A673 (cell line): ENCODE data around the gene MDGA2. TPM values are rescaled to one million over a fixed set of nuclear protein-coding genes. Genes with fewer than 3 reads are reported as not detected.
A peak's percentile ranks its signal among the peaks of the same experiment; 100 is the strongest.

Experiments used
- BruUV-seq: library from RNA; stranded (reverse); fragments of 400-500 nt; replicated peaks from 2 replicates; lab custom pipeline; 2021; lab: Mats Ljungman, UMichigan
- CTCF ChIA-PET: fragments of 300-600 bp; sonication (Branson Sonifier 250); formaldehyde crosslinking; loops from one replicate; lab custom pipeline; 2022; ENCODE audit warnings: antibody characterized with exemption; lab: Charles Lee
- POLR2A ChIA-PET: fragments of 300-600 bp; sonication (Branson Sonifier 250); formaldehyde crosslinking; loops from one replicate; lab custom pipeline; 2022; ENCODE audit warnings: antibody characterized with exemption; ENCODE audit not compliant: low non-redundant PET; lab: Charles Lee
- DNase-seq: peaks from one replicate; pipeline ENCODE4 v3.0.0-alpha.2; 2015; ENCODE audit warnings: low spot score
- H3K27ac ChIP-seq: fragments of 200-600 bp; sonication (generic); 2 replicates; pipeline ENCODE4 v1.5.1; 2016; ENCODE audit warnings: mixed run types, low read depth, mild to moderate bottlenecking, mixed read lengths, antibody characterized with exemption, low read length; ENCODE audit not compliant: poor library complexity, severe bottlenecking
- H3K27me3 ChIP-seq: fragments of 200-600 bp; sonication (generic); replicated peaks from 2 replicates; pipeline ENCODE4 v1.6.1; 2017; ENCODE audit warnings: mixed run types, low read depth, mild to moderate bottlenecking, mixed read lengths, antibody characterized with exemption, low read length; ENCODE audit not compliant: insufficient read depth, poor library complexity
- H3K36me3 ChIP-seq: fragments of 200-600 bp; sonication (generic); 2 replicates; pipeline ENCODE4 v1.6.1; 2016; ENCODE audit warnings: mixed run types, mild to moderate bottlenecking, mixed read lengths, antibody characterized with exemption, low read length; ENCODE audit not compliant: insufficient read depth, poor library complexity, severe bottlenecking
- H3K4me1 ChIP-seq: fragments of 200-600 bp; sonication (generic); 2 replicates; pipeline ENCODE4 v1.6.1; 2017; ENCODE audit warnings: mixed run types, mild to moderate bottlenecking, mixed read lengths, antibody characterized with exemption, low read length; ENCODE audit not compliant: insufficient read depth, poor library complexity, severe bottlenecking
- H3K4me3 ChIP-seq: fragments of 200-600 bp; sonication (generic); 2 replicates; pipeline ENCODE4 v1.5.1; 2016; ENCODE audit warnings: low read depth, mixed run types, mild to moderate bottlenecking, mixed read lengths, low read length; ENCODE audit not compliant: poor library complexity, severe bottlenecking
- H3K9me3 ChIP-seq: fragments of 200-600 bp; sonication (generic); 2 replicates; pipeline ENCODE4 v1.6.1; 2016; ENCODE audit warnings: mixed run types, low read depth, mild to moderate bottlenecking, mixed read lengths, antibody characterized with exemption, low read length; ENCODE audit not compliant: poor library complexity, severe bottlenecking
- CTCF ChIP-seq: fragments of 300-800, 200-600 bp; sonication (generic); conservative IDR thresholded peaks from 2 replicates; pipeline ENCODE4 v1.5.1; 2017; ENCODE audit warnings: low read depth, mild to moderate bottlenecking, antibody characterized with exemption, low read length, moderate library complexity, mixed read lengths
- EZH2 ChIP-seq: fragments of 200-600 bp; sonication (generic); IDR thresholded peaks from 2 replicates; pipeline ENCODE4 v1.6.1; 2017; ENCODE audit warnings: borderline replicate concordance, low read depth, mild to moderate bottlenecking, mixed read lengths, antibody characterized with exemption, low read length; ENCODE audit not compliant: poor library complexity, severe bottlenecking
- intact Hi-C: fragments of 100-400 bp; cut with micrococcal nuclease; formaldehyde crosslinking; loops from one replicate; pipeline ENCODE4 v1.10.0; 2022; ENCODE audit not compliant: unreplicated experiment
- total RNA-seq: library from RNA; stranded (reverse); gene quantifications from 2 replicates; pipeline ENCODE4 v1.2.3, GENCODE V29; 2021

MDGA2 gene
- total RNA-seq, 1 experiment from 2014 or later: not detected

- Histone ChIP-seq H3K4me3 (no peak overlapping the region), H3K36me3 (no peaks in the 10 kb centered on the region), H3K27ac (no peak overlapping the region), H3K9me3 (no peaks in the 10 kb centered on the region), H3K27me3 (no peaks in the 10 kb centered on the region), H3K4me1 (no peaks in the 10 kb centered on the region)
- POLR2A ChIA-PET: no interaction called here
- intact Hi-C loops: no loop called here
- DNase-seq: no peak
- TF ChIP-seq EZH2: no peak
- no peak for TF ChIP-seq CTCF
- no TSS peak for BruUV-seq
- CTCF ChIA-PET: no interaction called here
Observed at GRCh38 chr14:47345016-47345415, 330.4 kb downstream of the MDGA2 start.

GRCh38 chr14:47332939-47333338, 342.5 kb downstream of the MDGA2 start:
- Histone ChIP-seq H3K36me3 (no peaks in the 10 kb centered on the region), H3K4me1 (no peaks in the 10 kb centered on the region), H3K4me3 (no peak overlapping the region), H3K27ac (no peak overlapping the region), H3K9me3 (no peaks in the 10 kb centered on the region), H3K27me3 (peaks cover 14% of the 10 kb centered on the region)
- intact Hi-C loops: loop anchor here (10.0 kb wide), 1 partner anchor 202 kb away; no protein-coding TSS in a partner anchor
- CTCF ChIA-PET: no interaction called here
- BruUV-seq: no TSS peak
- TF ChIP-seq EZH2 (no peak), CTCF (peak; percentile 42; the same call in 1 of the 2 replicates)
- peak; percentile 2 for DNase-seq
- POLR2A ChIA-PET: no interaction called here

- Histone ChIP-seq H3K27ac (no peak overlapping the region), H3K4me3 (no peak overlapping the region), H3K9me3 (no peaks in the 10 kb centered on the region), H3K36me3 (no peaks in the 10 kb centered on the region), H3K27me3 (peaks cover 14% of the 10 kb centered on the region), H3K4me1 (no peaks in the 10 kb centered on the region)
- intact Hi-C loops: loop anchor here (10.0 kb wide), 1 partner anchor 203 kb away; no protein-coding TSS in a partner anchor
- ChIA-PET CTCF (no interaction called here), POLR2A (no interaction called here)
- no peak for DNase-seq
- BruUV-seq: no TSS peak
- TF ChIP-seq CTCF (no peak), EZH2 (no peak)
Observed at GRCh38 chr14:47332106-47332505, 343.3 kb downstream of the MDGA2 start.
